HepG2 (cell line): ENCODE results near the gene CDK13. TPM values are rescaled to one million over a fixed set of nuclear protein-coding genes. Genes with fewer than 3 reads are reported as not detected.
A peak's percentile ranks its signal among the peaks of the same experiment; 100 is the strongest.

Source experiments
- ARNT2 ChIP-seq: sonication (generic); formaldehyde crosslinking; IDR thresholded peaks from 2 replicates; pipeline ENCODE4 v1.8.0; 2022; ENCODE audit warnings: mild to moderate bottlenecking, low read depth, missing genetic modification reagents, moderate library complexity
- ATF3 ChIP-seq: sonication (generic); formaldehyde crosslinking; IDR thresholded peaks from 2 replicates; pipeline ENCODE4 v1.4.0; 2020; ENCODE audit warnings: missing genetic modification reagents
- ATF5 ChIP-seq: sonication (generic); formaldehyde crosslinking; IDR thresholded peaks from 2 replicates; pipeline ENCODE4 v1.4.0; 2020; ENCODE audit warnings: mild to moderate bottlenecking, low read depth, missing genetic modification reagents
- CENPX ChIP-seq: sonication (generic); formaldehyde crosslinking; IDR thresholded peaks from 2 replicates; pipeline ENCODE4 v1.9.0; 2021; ENCODE audit warnings: mild to moderate bottlenecking, missing genetic modification reagents, moderate library complexity
- CTCF ChIP-seq: sonication (generic); formaldehyde crosslinking; IDR thresholded peaks from 2 replicates; pipeline ENCODE4 v1.5.0; 2020; ENCODE audit warnings: mild to moderate bottlenecking, missing genetic modification reagents, moderate library complexity
- FOSL2 ChIP-seq: sonication (generic); formaldehyde crosslinking; IDR thresholded peaks from 2 replicates; pipeline ENCODE4 v1.4.0; 2020; ENCODE audit warnings: missing genetic modification reagents
- HMG20B ChIP-seq: conservative IDR thresholded peaks from 2 replicates; pipeline ENCODE4 v1.6.1; 2016; ENCODE audit warnings: missing genetic modification reagents, missing compliant biosample characterization
- IKZF4 ChIP-seq: sonication (generic); formaldehyde crosslinking; IDR thresholded peaks from 2 replicates; pipeline ENCODE4 v1.5.1; 2020; ENCODE audit warnings: borderline replicate concordance, mild to moderate bottlenecking, low read depth, missing genetic modification reagents; ENCODE audit errors: not compliant biosample characterization
- KLF9 ChIP-seq: IDR thresholded peaks from 2 replicates; pipeline ENCODE4 v1.6.1; 2016; ENCODE audit warnings: low read depth
- NFATC3 ChIP-seq: sonication (generic); formaldehyde crosslinking; IDR thresholded peaks from 2 replicates; pipeline ENCODE4 v1.5.1; 2020; ENCODE audit warnings: mild to moderate bottlenecking, missing genetic modification reagents
- PITX1 ChIP-seq: sonication (generic); formaldehyde crosslinking; IDR thresholded peaks from 2 replicates; pipeline ENCODE4 v1.5.1; 2020; ENCODE audit warnings: mild to moderate bottlenecking, missing genetic modification reagents
- POLR2A ChIP-seq, 2 experiments: IDR thresholded peaks; 2 replicates each; pipeline ENCODE4 v1.6.1; 2011; ENCODE audit warnings: low read depth in 2 of 2, low read length in 2 of 2, mild to moderate bottlenecking in 1 of 2, moderate library complexity in 1 of 2; ENCODE audit not compliant: insufficient read depth in 1 of 2
- SMAD3 ChIP-seq: sonication (generic); formaldehyde crosslinking; IDR thresholded peaks from 2 replicates; pipeline ENCODE4 v1.4.0; 2020; ENCODE audit warnings: missing genetic modification reagents
- SMAD9 ChIP-seq: sonication (generic); formaldehyde crosslinking; IDR thresholded peaks from 2 replicates; pipeline ENCODE4 v1.5.1; 2020; ENCODE audit warnings: mild to moderate bottlenecking, missing genetic modification reagents
- TARDBP ChIP-seq: sonication (generic); formaldehyde crosslinking; IDR thresholded peaks from 2 replicates; pipeline ENCODE4 v1.8.0; 2022; ENCODE audit warnings: mild to moderate bottlenecking, missing genetic modification reagents
- TEAD3 ChIP-seq: optimal IDR thresholded peaks from 2 replicates; pipeline ENCODE3; 2016; ENCODE audit warnings: borderline replicate concordance
- ZNF354B ChIP-seq: sonication (generic); formaldehyde crosslinking; IDR thresholded peaks from 2 replicates; pipeline ENCODE4 v1.8.0; 2022; ENCODE audit warnings: mild to moderate bottlenecking, missing genetic modification reagents
- ZNF75D ChIP-seq: sonication (generic); formaldehyde crosslinking; IDR thresholded peaks from 2 replicates; pipeline ENCODE4 v1.8.1; 2023; ENCODE audit warnings: missing genetic modification reagents, mild to moderate bottlenecking, borderline replicate concordance
- ZSCAN25 ChIP-seq: sonication (generic); formaldehyde crosslinking; IDR thresholded peaks from 2 replicates; pipeline ENCODE4 v1.8.0; 2022; ENCODE audit warnings: mild to moderate bottlenecking, missing genetic modification reagents
- polyA plus RNA-seq, 8 experiments: library from polyadenylated mRNA; depleted of rRNA in 3 of 8; stranded (reverse) in 7 of 8; unstranded in 1 of 8; fragments of >200 nt; fragmentation: Illumina TruSeq in 4 of 8; extraction: Trizol in 4 of 8; gene quantifications; 2 replicates each; pipeline versions ENCODE4 v1.2.1 to v1.2.3, GENCODE V29; 2011 to 2016; ENCODE audit warnings: low read depth in 4 of 8, missing spikeins in 1 of 8, mixed read lengths in 1 of 8; ENCODE audit not compliant: insufficient read depth in 1 of 8
- total RNA-seq, 5 experiments: library from RNA; depleted of rRNA; stranded (reverse); fragments of >200 nt; fragmentation: Illumina TruSeq; extraction: Trizol; gene quantifications; 2 replicates each; pipeline ENCODE4 v1.2.3, GENCODE V29; 2016; ENCODE audit warnings: low read depth in 1 of 5
- TF ChIP-seq, protein P1 (sequence below), 2 experiments: fragments of 450-650 bp in 1 of 2; sonication (generic) in 1 of 2; formaldehyde crosslinking; IDR thresholded peaks; 2 replicates each; pipeline versions ENCODE4 v1.5.0 to v1.8.0; 2020 to 2022; ENCODE audit warnings: mild to moderate bottlenecking in 1 of 2, missing genetic modification reagents in 1 of 2
- TF ChIP-seq, protein P2 (sequence below): sonication (generic); formaldehyde crosslinking; conservative IDR thresholded peaks from 2 replicates; pipeline ENCODE4 v1.8.0; 2022; ENCODE audit warnings: low read depth, missing genetic modification reagents
- TF ChIP-seq, protein P3 (sequence below): sonication (generic); formaldehyde crosslinking; IDR thresholded peaks from 2 replicates; pipeline ENCODE4 v1.4.0; 2020; ENCODE audit warnings: missing genetic modification reagents, mild to moderate bottlenecking, borderline replicate concordance

Gene CDK13
- total and polyA plus RNA-seq, 2 of the 13 experiments (the other 11 are each of a cell fraction or from before 2014, with no cell fraction given) = 21.0 to 40.9 TPM

GRCh38 chr7:39949971-39950472 is at the start of gene CDK13 (continued):
- TF ChIP-seq, protein P1, sequence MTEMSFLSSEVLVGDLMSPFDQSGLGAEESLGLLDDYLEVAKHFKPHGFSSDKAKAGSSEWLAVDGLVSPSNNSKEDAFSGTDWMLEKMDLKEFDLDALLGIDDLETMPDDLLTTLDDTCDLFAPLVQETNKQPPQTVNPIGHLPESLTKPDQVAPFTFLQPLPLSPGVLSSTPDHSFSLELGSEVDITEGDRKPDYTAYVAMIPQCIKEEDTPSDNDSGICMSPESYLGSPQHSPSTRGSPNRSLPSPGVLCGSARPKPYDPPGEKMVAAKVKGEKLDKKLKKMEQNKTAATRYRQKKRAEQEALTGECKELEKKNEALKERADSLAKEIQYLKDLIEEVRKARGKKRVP (CRISPR knock-in tag; IDR thresholded peaks at IDR 0.05) = no peak
- no peak for TF ChIP-seq CENPX
- TF ChIP-seq, protein P2, sequence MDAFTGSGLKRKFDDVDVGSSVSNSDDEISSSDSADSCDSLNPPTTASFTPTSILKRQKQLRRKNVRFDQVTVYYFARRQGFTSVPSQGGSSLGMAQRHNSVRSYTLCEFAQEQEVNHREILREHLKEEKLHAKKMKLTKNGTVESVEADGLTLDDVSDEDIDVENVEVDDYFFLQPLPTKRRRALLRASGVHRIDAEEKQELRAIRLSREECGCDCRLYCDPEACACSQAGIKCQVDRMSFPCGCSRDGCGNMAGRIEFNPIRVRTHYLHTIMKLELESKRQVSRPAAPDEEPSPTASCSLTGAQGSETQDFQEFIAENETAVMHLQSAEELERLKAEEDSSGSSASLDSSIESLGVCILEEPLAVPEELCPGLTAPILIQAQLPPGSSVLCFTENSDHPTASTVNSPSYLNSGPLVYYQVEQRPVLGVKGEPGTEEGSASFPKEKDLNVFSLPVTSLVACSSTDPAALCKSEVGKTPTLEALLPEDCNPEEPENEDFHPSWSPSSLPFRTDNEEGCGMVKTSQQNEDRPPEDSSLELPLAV = no peak
- TF ChIP-seq ZSCAN25 = no peak
- no peak for TF ChIP-seq NFATC3 (CRISPR knock-in tag)
- no peak for TF ChIP-seq ZNF354B (CRISPR knock-in tag)
- no peak for TF ChIP-seq TEAD3 (CRISPR knock-in tag)
- peak in 1 of 2 experiments; percentile 90; a peak in 2 of 4 replicates for TF ChIP-seq POLR2A (IDR thresholded peaks at IDR 0.05; ENCODE audit: insufficient read depth in 1 of 2, low read depth in 2 of 2, low read length in 2 of 2)
- TF ChIP-seq, protein P3, sequence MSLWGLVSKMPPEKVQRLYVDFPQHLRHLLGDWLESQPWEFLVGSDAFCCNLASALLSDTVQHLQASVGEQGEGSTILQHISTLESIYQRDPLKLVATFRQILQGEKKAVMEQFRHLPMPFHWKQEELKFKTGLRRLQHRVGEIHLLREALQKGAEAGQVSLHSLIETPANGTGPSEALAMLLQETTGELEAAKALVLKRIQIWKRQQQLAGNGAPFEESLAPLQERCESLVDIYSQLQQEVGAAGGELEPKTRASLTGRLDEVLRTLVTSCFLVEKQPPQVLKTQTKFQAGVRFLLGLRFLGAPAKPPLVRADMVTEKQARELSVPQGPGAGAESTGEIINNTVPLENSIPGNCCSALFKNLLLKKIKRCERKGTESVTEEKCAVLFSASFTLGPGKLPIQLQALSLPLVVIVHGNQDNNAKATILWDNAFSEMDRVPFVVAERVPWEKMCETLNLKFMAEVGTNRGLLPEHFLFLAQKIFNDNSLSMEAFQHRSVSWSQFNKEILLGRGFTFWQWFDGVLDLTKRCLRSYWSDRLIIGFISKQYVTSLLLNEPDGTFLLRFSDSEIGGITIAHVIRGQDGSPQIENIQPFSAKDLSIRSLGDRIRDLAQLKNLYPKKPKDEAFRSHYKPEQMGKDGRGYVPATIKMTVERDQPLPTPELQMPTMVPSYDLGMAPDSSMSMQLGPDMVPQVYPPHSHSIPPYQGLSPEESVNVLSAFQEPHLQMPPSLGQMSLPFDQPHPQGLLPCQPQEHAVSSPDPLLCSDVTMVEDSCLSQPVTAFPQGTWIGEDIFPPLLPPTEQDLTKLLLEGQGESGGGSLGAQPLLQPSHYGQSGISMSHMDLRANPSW = no peak
- no peak for TF ChIP-seq SMAD9 (CRISPR knock-in tag)
- no peak for TF ChIP-seq KLF9 (CRISPR knock-in tag)
- TF ChIP-seq HMG20B (CRISPR knock-in tag) = no peak; the same call in 1 of the 2 replicates
- TF ChIP-seq PITX1 = no peak
- peak; percentile 6 for TF ChIP-seq IKZF4 (CRISPR knock-in tag)
- TF ChIP-seq CTCF = peak; percentile 41
- TF ChIP-seq SMAD3 = peak; percentile 34; the same call in 1 of the 2 replicates
- no peak for TF ChIP-seq ATF3 (CRISPR knock-in tag)
- TF ChIP-seq ARNT2 (CRISPR knock-in tag) = no peak
- TF ChIP-seq FOSL2 (CRISPR knock-in tag) = no peak
- TF ChIP-seq TARDBP (CRISPR knock-in tag) = no peak
- TF ChIP-seq ZNF75D (CRISPR knock-in tag) = no peak
- TF ChIP-seq ATF5 (CRISPR knock-in tag) = no peak
